ENCODE measurements around the gene SVEP1. TPM values are rescaled to one million over a fixed set of nuclear protein-coding genes. Genes with fewer than 3 reads are reported as not detected.

The SVEP1 gene
- total and polyA plus RNA-seq, 10 donors, result 0.98 to 44.9 (median 25.8) TPM

GRCh38 chr9:110456681-110457080 lies 122.9 kb downstream of the SVEP1 start:
- no peaks in the 10 kb centered on the region for H3K27me3 ChIP-seq (replicated peaks in 1 of 7)
- H3K9me3 ChIP-seq, result no peaks in the 10 kb centered on the region
- intact Hi-C loops (cut with DNase I; ENCODE audit: low total_unique reads), result no loop called here
- no peaks in the 10 kb centered on the region for H3K4me1 ChIP-seq
- no peak overlapping the region for H3K4me3 ChIP-seq
- TF ChIP-seq POLR2A (IDR thresholded peaks at IDR 0.05) (no peak), POLR2AphosphoS5 (IDR thresholded peaks at IDR 0.05) (no peak)
- TF ChIP-seq, protein P1, sequence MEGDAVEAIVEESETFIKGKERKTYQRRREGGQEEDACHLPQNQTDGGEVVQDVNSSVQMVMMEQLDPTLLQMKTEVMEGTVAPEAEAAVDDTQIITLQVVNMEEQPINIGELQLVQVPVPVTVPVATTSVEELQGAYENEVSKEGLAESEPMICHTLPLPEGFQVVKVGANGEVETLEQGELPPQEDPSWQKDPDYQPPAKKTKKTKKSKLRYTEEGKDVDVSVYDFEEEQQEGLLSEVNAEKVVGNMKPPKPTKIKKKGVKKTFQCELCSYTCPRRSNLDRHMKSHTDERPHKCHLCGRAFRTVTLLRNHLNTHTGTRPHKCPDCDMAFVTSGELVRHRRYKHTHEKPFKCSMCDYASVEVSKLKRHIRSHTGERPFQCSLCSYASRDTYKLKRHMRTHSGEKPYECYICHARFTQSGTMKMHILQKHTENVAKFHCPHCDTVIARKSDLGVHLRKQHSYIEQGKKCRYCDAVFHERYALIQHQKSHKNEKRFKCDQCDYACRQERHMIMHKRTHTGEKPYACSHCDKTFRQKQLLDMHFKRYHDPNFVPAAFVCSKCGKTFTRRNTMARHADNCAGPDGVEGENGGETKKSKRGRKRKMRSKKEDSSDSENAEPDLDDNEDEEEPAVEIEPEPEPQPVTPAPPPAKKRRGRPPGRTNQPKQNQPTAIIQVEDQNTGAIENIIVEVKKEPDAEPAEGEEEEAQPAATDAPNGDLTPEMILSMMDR (IDR thresholded peaks at IDR 0.05 in 8 of 11, conservative IDR thresholded peaks at IDR 0.05 in 3 of 11), result no peak
- no peaks in the 10 kb centered on the region for H3K36me3 ChIP-seq
- no peak for DNase-seq
- no peak overlapping the region for H3K27ac ChIP-seq
- 0 to 63% (median 0%) methylated on average over 1 of the region's 1 CpG for WGBS, 5 donors

DNA sequence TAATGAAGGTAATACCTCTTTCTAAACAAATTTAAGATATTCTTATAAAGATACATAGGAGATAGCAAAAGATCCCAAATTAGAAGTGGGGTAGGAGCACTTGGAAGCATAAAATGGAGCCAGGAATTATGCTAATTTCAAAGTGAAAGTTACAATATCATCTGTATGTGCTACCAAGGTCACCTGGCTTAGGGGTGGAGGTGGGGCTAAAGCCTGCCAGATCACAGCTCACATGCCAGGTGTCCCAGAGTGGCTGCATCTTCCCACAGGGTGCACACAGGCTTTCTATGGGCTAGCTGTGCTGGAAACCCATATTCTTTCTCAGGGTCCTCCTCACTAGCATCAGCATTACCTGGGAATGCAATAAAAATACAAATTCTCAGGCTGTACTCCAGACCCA lies 123.7 kb downstream of the SVEP1 start:
- H3K27me3 ChIP-seq (replicated peaks in 1 of 7), result no peaks in the 10 kb centered on the region
- H3K27ac ChIP-seq, result no peak overlapping the region
- H3K36me3 ChIP-seq, result no peaks in the 10 kb centered on the region
- no peak overlapping the region for H3K4me3 ChIP-seq
- DNase-seq, result no peak
- no peaks in the 10 kb centered on the region for H3K9me3 ChIP-seq
- TF ChIP-seq, protein P1 (IDR thresholded peaks at IDR 0.05 in 8 of 11, conservative IDR thresholded peaks at IDR 0.05 in 3 of 11), result no peak
- TF ChIP-seq POLR2AphosphoS5 (IDR thresholded peaks at IDR 0.05) (no peak), POLR2A (IDR thresholded peaks at IDR 0.05) (no peak)
- no peaks in the 10 kb centered on the region for H3K4me1 ChIP-seq
- intact Hi-C loops (cut with DNase I; ENCODE audit: low total_unique reads), result no loop called here

DNA sequence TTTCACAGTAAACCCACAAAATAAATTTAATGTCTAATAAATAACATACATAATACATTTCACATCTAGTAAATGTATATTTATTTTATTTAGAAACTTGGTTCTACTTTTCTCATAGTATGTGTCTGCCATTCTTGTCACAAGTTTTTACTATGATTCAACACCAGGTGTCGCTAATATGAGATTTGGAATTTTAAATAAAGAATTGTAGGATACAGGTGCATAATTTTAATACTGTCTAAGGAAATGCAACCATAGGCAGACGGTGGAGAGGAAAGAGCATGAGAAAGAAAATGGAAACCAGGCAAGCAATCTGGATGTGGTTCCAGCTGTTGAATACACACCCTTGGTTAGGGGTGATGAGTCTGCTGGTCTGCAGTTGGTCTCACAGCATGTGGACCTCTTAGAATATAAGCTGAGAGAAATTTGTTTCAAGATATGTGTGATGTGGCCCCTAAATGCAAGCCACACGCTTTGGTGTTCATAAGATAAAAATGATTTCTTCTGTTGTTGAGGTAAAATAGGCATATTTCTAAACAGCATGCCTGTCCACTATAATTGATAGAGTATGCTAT lies 127.2 kb downstream of the SVEP1 start:
- Histone ChIP-seq H3K27me3 (replicated peaks in 1 of 7) (no peaks in the 10 kb centered on the region), H3K36me3 (no peaks in the 10 kb centered on the region), H3K27ac (no peak overlapping the region), H3K4me3 (no peak overlapping the region), H3K9me3 (no peaks in the 10 kb centered on the region), H3K4me1 (no peaks in the 10 kb centered on the region)
- TF ChIP-seq, protein P1 (IDR thresholded peaks at IDR 0.05 in 8 of 11, conservative IDR thresholded peaks at IDR 0.05 in 3 of 11), result peak in 4 of 11 experiments; percentile 1 to 35 (median 30)
- no peak for TF ChIP-seq POLR2AphosphoS5 (IDR thresholded peaks at IDR 0.05)
- no peak for DNase-seq
- intact Hi-C loops (cut with DNase I; ENCODE audit: low total_unique reads), result no loop called here
- WGBS, 5 donors, result 20 to 36% (median 30%) methylated on average over 3 of the region's 3 CpGs

GRCh38 chr9:110451726-110452125 lies 127.8 kb downstream of the SVEP1 start:
- Histone ChIP-seq H3K4me3 (no peak overlapping the region), H3K27ac (no peak overlapping the region), H3K36me3 (no peaks in the 10 kb centered on the region), H3K9me3 (peaks cover 0 to under 1% (median 0%) of the 10 kb centered on the region in 8 donors), H3K27me3 (replicated peaks in 1 of 7) (no peaks in the 10 kb centered on the region), H3K4me1 (no peaks in the 10 kb centered on the region)
- no peak for DNase-seq
- no peak for TF ChIP-seq POLR2AphosphoS5 (IDR thresholded peaks at IDR 0.05)
- no peak for TF ChIP-seq POLR2A (IDR thresholded peaks at IDR 0.05)
- TF ChIP-seq, protein P1 (IDR thresholded peaks at IDR 0.05 in 8 of 11, conservative IDR thresholded peaks at IDR 0.05 in 3 of 11), result no peak
- 23 to 42% (median 29%) methylated on average over 2 of the region's 2 CpGs for WGBS, 5 donors
- intact Hi-C loops (cut with DNase I; ENCODE audit: low total_unique reads), result no loop called here
